ENCODE data around the gene LY86. TPM values are rescaled to one million over a fixed set of nuclear protein-coding genes. Genes with fewer than 3 reads are reported as not detected.

Gene LY86
- total and polyA plus RNA-seq, 2 of the 13 experiments (the other 11 are each of a cell fraction or from before 2014, with no cell fraction given): not detected

GRCh38 chr6:6674872-6675271 is 86.4 kb downstream of the LY86 start:
- Histone ChIP-seq H3K27ac (ENCODE audit: extremely low read length, insufficient read depth, low read length) (no peak overlapping the region), H3K9ac (ENCODE audit: insufficient read depth, low read depth, low read length) (no peak overlapping the region), H2AFZ (ENCODE audit: low read length) (no peak overlapping the region), H4K20me1 (ENCODE audit: insufficient read depth, low read length) (no peaks in the 10 kb centered on the region), H3K79me2 (ENCODE audit: insufficient read depth, low read length) (no peaks in the 10 kb centered on the region), H3K9me3 (ENCODE audit: low read length) (no peaks in the 10 kb centered on the region), H3K4me2 (ENCODE audit: low read depth, low read length) (no peak overlapping the region), H3K36me3 (replicated peaks in 1 of 2; ENCODE audit: control insufficient read depth in 1 of 2, insufficient read depth in 2 of 2, low read length in 2 of 2) (no peaks in the 10 kb centered on the region), H3K4me1 (ENCODE audit: insufficient read depth, low read length) (peaks cover 21% of the 10 kb centered on the region), H3K4me3 (replicated peaks in 1 of 3; ENCODE audit: insufficient read depth in 1 of 3, low read depth in 2 of 3, low read length in 3 of 3) (no peak overlapping the region), H3K27me3 (ENCODE audit: control insufficient read depth in 1 of 2, insufficient read depth in 2 of 2, low read length in 2 of 2) (peaks cover 0 to 10% of the 10 kb centered on the region in 2 experiments; a peak in 2 of 5 replicates)
- ChIA-PET CTCF (ENCODE audit: low intra/inter-chr PET ratio, low total read pairs) (no interaction called here), POLR2A (no interaction called here)
- no peak for ATAC-seq
- in situ Hi-C loops (cut with HindIII; ENCODE audit: extremely low pct_ligation_motif_present, low pct_unique_long_range_greater_than_20kb): loop anchor here (25.0 kb wide), 1 partner anchor 937 kb away; no protein-coding TSS in a partner anchor
- intact Hi-C loops (cut with micrococcal nuclease; ENCODE audit: unreplicated experiment): no loop called here
- no peak for DNase-seq (ENCODE audit: low spot score)
- no TSS peak for BruUV-seq (replicated peaks)
- no peak for FAIRE-seq
- 2% methylated on average over 4 of the region's 4 CpGs for WGBS (ENCODE audit: low lambda C conversion rate)
- TF ChIP-seq SMAD1 (CRISPR knock-in tag; IDR thresholded peaks at IDR 0.05; ENCODE audit: borderline replicate concordance, low read depth): no peak
- TF ChIP-seq REL (CRISPR knock-in tag; conservative IDR thresholded peaks at IDR 0.05): no peak
- TF ChIP-seq ZNF776 (CRISPR knock-in tag; IDR thresholded peaks at IDR 0.05): no peak
- peak; percentile 40 for TF ChIP-seq STAG1 (CRISPR knock-in tag; IDR thresholded peaks at IDR 0.05)
- TF ChIP-seq LCORL (IDR thresholded peaks at IDR 0.05): no peak
- TF ChIP-seq LCORL (CRISPR knock-in tag; IDR thresholded peaks at IDR 0.05): no peak
- peak; percentile 51 for TF ChIP-seq CTCF (CRISPR knock-in tag; IDR thresholded peaks at IDR 0.05)
